WTC11 (cell line): ENCODE measurements around the gene GCC2. TPM values are rescaled to one million over a fixed set of nuclear protein-coding genes. Genes with fewer than 3 reads are reported as not detected.

Experiments used
- ATAC-seq: fragments of 200-7000 bp; cut with Tn5 transposase; 2 replicates; pipeline ENCODE4 v1.10.0; 2021; ENCODE audit warnings: mild to moderate bottlenecking, moderate library complexity
- CTCF ChIA-PET: fragments of 300-600 bp; sonication (Branson Sonifier 250); formaldehyde crosslinking; loops from one replicate; lab custom pipeline; 2021; ENCODE audit warnings: antibody characterized with exemption; lab: Charles Lee
- POLR2A ChIA-PET: fragments of 350-600 bp; sonication (Branson Sonifier 250); formaldehyde crosslinking; loops from one replicate; lab custom pipeline; 2021; ENCODE audit warnings: antibody characterized with exemption; lab: Charles Lee
- DNase-seq: peaks from one replicate; pipeline ENCODE4 v3.0.0; 2021; ENCODE audit warnings: low spot score
- H3K27ac Mint-ChIP-seq: 2 replicates; pipeline ENCODE4 v1.8.0; 2021; ENCODE audit warnings: mixed read lengths
- H3K27me3 Mint-ChIP-seq: 2 replicates; pipeline ENCODE4 v1.8.0; 2021; ENCODE audit warnings: low read depth, mild to moderate bottlenecking, moderate library complexity, mixed read lengths
- H3K36me3 Mint-ChIP-seq: 2 replicates; pipeline ENCODE4 v1.8.0; 2021; ENCODE audit warnings: mixed read lengths
- H3K4me1 Mint-ChIP-seq: 2 replicates; pipeline ENCODE4 v1.8.0; 2022; ENCODE audit warnings: mixed read lengths
- H3K4me3 Mint-ChIP-seq: 2 replicates; pipeline ENCODE4 v1.8.0; 2021; ENCODE audit warnings: mild to moderate bottlenecking, moderate library complexity, mixed read lengths
- H3K9me3 Mint-ChIP-seq: 2 replicates; pipeline ENCODE4 v1.8.0; 2021; ENCODE audit warnings: mixed read lengths
- EMX1 ChIP-seq: fragments of 250-450 bp; sonication (Bioruptor Pico); IDR thresholded peaks from 2 replicates; pipeline ENCODE4 v1.8.0; 2021; ENCODE audit warnings: mild to moderate bottlenecking
- NFATC4 ChIP-seq: fragments of 250-450 bp; sonication (Bioruptor Pico); IDR thresholded peaks from 2 replicates; pipeline ENCODE4 v1.9.0; 2021; ENCODE audit warnings: mild to moderate bottlenecking
- NR3C1 ChIP-seq: sonication (generic); formaldehyde crosslinking; conservative IDR thresholded peaks from 2 replicates; pipeline ENCODE4 v1.8.1; 2023; ENCODE audit warnings: low read depth, mild to moderate bottlenecking, missing genetic modification reagents
- PRRX2 ChIP-seq: fragments of 250-450 bp; sonication (Bioruptor Pico); IDR thresholded peaks from 2 replicates; pipeline ENCODE4 v1.8.0; 2021; ENCODE audit warnings: mild to moderate bottlenecking
- SMAD3 ChIP-seq: sonication (generic); formaldehyde crosslinking; IDR thresholded peaks from 2 replicates; pipeline ENCODE4 v1.8.0; 2022; ENCODE audit warnings: missing genetic modification reagents, mild to moderate bottlenecking, borderline replicate concordance
- total RNA-seq: library from RNA; stranded (reverse); gene quantifications from 3 replicates; pipeline ENCODE4 v1.2.3, GENCODE V29; 2021
- TF ChIP-seq, protein P1 (sequence below): fragments of 200-600 bp; IDR thresholded peaks from 2 replicates; pipeline ENCODE4 v1.8.0; 2022; ENCODE audit warnings: antibody characterized with exemption
- TF ChIP-seq, protein P2 (sequence below): sonication (generic); formaldehyde crosslinking; conservative IDR thresholded peaks from 2 replicates; pipeline ENCODE4 v1.8.1; 2022; ENCODE audit warnings: mild to moderate bottlenecking, missing genetic modification reagents
- TF ChIP-seq, protein P3 (sequence below): fragments of 250-450 bp; sonication (Bioruptor Pico); IDR thresholded peaks from 2 replicates; pipeline ENCODE4 v2.1.2; 2022; ENCODE audit warnings: mild to moderate bottlenecking, moderate library complexity
- TF ChIP-seq, protein P4 (sequence below): sonication (generic); formaldehyde crosslinking; IDR thresholded peaks from 2 replicates; pipeline ENCODE4 v1.8.0; 2022; ENCODE audit warnings: mild to moderate bottlenecking, missing genetic modification reagents
- TF ChIP-seq, protein P5 (sequence below): fragments of 250-450 bp; sonication (Bioruptor Pico); IDR thresholded peaks from 2 replicates; pipeline ENCODE4 v1.9.0; 2021; ENCODE audit warnings: mild to moderate bottlenecking, borderline replicate concordance
- TF ChIP-seq, protein P6 (sequence below): sonication (generic); formaldehyde crosslinking; IDR thresholded peaks from 2 replicates; pipeline ENCODE4 v1.8.0; 2023; ENCODE audit warnings: missing genetic modification reagents, mild to moderate bottlenecking, borderline replicate concordance
- TF ChIP-seq, protein P7 (sequence below): sonication (generic); formaldehyde crosslinking; IDR thresholded peaks from 2 replicates; pipeline ENCODE4 v1.8.1; 2022; ENCODE audit warnings: low read depth, mild to moderate bottlenecking, moderate library complexity, missing genetic modification reagents, borderline replicate concordance
- TF ChIP-seq, protein P8 (sequence below): fragments of 250-450 bp; sonication (Bioruptor Pico); IDR thresholded peaks from 2 replicates; pipeline ENCODE4 v1.9.0; 2021; ENCODE audit warnings: moderate library complexity, mild to moderate bottlenecking, inconsistent platforms, borderline replicate concordance

GCC2 gene
- total RNA-seq, 1 experiment from 2014 or later: 66.5 TPM

DNA sequence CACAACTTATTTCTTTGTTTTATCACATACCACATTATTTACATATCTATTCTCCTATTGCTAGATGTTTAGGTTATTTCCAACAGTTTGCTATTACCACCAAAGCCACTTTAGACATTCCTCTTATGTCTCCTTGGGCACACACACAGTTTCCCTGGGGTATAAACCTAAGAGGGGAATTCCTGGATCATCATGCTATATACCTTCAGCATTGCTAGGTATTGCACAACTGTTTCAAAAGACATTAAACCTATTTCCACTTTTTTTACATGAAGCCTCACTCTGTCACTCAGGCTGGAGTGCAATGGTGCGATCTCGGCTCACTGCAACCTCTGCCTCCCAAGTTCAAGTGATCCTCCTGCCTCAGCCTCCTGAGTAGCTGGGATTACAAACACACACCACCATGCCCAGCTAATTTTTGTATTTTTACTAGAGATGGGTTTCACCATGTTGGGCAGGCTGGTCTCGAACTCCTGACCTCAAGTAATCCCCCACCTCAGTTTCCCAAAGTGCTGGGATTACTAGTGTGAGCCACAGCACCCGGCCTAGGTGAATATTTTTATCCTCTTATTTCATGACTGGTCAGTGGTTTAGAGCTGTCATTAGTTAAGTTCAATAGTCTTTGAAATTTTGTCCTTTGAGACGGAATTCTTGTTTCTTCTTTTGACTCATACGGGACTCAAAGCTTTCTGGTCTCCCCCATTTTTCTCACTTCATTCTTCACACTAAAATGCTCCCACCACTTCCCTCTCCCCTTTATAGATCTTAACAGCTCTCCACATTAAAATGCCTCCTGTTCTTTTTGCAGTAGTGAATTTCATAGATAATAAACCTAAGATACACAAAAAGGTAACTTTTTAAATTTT is 40.9 kb upstream of the GCC2 start:
- CTCF ChIA-PET: no interaction called here
- TF ChIP-seq NR3C1 (no peak), SMAD3 (CRISPR knock-in tag) (no peak), NFATC4 (CRISPR knock-in tag) (no peak), EMX1 (CRISPR knock-in tag) (no peak)
- TF ChIP-seq, protein P1, sequence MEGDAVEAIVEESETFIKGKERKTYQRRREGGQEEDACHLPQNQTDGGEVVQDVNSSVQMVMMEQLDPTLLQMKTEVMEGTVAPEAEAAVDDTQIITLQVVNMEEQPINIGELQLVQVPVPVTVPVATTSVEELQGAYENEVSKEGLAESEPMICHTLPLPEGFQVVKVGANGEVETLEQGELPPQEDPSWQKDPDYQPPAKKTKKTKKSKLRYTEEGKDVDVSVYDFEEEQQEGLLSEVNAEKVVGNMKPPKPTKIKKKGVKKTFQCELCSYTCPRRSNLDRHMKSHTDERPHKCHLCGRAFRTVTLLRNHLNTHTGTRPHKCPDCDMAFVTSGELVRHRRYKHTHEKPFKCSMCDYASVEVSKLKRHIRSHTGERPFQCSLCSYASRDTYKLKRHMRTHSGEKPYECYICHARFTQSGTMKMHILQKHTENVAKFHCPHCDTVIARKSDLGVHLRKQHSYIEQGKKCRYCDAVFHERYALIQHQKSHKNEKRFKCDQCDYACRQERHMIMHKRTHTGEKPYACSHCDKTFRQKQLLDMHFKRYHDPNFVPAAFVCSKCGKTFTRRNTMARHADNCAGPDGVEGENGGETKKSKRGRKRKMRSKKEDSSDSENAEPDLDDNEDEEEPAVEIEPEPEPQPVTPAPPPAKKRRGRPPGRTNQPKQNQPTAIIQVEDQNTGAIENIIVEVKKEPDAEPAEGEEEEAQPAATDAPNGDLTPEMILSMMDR: no peak
- TF ChIP-seq, protein P2, sequence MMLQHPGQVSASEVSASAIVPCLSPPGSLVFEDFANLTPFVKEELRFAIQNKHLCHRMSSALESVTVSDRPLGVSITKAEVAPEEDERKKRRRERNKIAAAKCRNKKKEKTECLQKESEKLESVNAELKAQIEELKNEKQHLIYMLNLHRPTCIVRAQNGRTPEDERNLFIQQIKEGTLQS (CRISPR knock-in tag): no peak
- TF ChIP-seq, protein P3, sequence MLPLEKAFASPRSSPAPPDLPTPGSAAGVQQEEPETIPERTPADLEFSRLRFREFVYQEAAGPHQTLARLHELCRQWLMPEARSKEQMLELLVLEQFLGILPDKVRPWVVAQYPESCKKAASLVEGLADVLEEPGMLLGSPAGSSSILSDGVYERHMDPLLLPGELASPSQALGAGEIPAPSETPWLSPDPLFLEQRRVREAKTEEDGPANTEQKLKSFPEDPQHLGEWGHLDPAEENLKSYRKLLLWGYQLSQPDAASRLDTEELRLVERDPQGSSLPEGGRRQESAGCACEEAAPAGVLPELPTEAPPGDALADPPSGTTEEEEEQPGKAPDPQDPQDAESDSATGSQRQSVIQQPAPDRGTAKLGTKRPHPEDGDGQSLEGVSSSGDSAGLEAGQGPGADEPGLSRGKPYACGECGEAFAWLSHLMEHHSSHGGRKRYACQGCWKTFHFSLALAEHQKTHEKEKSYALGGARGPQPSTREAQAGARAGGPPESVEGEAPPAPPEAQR (CRISPR knock-in tag): no peak
- TF ChIP-seq, protein P4, sequence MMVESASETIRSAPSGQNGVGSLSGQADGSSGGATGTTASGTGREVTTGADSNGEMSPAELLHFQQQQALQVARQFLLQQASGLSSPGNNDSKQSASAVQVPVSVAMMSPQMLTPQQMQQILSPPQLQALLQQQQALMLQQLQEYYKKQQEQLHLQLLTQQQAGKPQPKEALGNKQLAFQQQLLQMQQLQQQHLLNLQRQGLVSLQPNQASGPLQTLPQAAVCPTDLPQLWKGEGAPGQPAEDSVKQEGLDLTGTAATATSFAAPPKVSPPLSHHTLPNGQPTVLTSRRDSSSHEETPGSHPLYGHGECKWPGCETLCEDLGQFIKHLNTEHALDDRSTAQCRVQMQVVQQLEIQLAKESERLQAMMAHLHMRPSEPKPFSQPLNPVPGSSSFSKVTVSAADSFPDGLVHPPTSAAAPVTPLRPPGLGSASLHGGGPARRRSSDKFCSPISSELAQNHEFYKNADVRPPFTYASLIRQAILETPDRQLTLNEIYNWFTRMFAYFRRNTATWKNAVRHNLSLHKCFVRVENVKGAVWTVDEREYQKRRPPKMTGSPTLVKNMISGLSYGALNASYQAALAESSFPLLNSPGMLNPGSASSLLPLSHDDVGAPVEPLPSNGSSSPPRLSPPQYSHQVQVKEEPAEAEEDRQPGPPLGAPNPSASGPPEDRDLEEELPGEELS (CRISPR knock-in tag): no peak
- no peaks in the 10 kb centered on the region; the same call in 1 of the 2 replicates for H3K27me3 Mint-ChIP-seq
- no peak for ATAC-seq
- peaks cover 23% of the 10 kb centered on the region for H3K4me1 Mint-ChIP-seq
- H3K9me3 Mint-ChIP-seq: peaks cover 52% of the 10 kb centered on the region
- no peak overlapping the region for H3K27ac Mint-ChIP-seq
- H3K4me3 Mint-ChIP-seq: no peak overlapping the region
- POLR2A ChIA-PET: no interaction called here
- DNase-seq: no peak
- peaks cover 29% of the 10 kb centered on the region for H3K36me3 Mint-ChIP-seq

DNA sequence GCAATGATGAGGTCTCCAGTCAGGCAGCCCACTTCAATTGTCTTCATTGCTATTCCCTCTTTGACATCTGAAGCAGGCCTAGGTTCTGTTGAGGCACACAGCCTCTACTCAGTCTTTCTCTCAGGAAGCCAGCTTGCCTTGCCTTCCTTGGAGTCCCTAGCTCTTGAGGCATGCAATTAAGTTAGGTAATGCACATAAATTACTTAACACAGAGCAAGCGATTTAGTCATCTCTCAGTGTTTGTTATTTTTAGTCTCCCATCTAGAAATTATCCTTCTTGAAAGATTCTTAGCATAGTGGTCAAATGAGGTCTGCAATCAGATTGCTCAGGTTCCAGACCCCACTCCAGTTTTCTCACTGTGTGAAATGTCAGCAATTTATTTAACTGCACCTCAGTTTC is 39.2 kb upstream of the GCC2 start:
- ChIA-PET POLR2A (no interaction called here), CTCF (no interaction called here)
- peaks cover 40% of the 10 kb centered on the region for H3K9me3 Mint-ChIP-seq
- DNase-seq (no peak), ATAC-seq (no peak)
- TF ChIP-seq, protein P5, sequence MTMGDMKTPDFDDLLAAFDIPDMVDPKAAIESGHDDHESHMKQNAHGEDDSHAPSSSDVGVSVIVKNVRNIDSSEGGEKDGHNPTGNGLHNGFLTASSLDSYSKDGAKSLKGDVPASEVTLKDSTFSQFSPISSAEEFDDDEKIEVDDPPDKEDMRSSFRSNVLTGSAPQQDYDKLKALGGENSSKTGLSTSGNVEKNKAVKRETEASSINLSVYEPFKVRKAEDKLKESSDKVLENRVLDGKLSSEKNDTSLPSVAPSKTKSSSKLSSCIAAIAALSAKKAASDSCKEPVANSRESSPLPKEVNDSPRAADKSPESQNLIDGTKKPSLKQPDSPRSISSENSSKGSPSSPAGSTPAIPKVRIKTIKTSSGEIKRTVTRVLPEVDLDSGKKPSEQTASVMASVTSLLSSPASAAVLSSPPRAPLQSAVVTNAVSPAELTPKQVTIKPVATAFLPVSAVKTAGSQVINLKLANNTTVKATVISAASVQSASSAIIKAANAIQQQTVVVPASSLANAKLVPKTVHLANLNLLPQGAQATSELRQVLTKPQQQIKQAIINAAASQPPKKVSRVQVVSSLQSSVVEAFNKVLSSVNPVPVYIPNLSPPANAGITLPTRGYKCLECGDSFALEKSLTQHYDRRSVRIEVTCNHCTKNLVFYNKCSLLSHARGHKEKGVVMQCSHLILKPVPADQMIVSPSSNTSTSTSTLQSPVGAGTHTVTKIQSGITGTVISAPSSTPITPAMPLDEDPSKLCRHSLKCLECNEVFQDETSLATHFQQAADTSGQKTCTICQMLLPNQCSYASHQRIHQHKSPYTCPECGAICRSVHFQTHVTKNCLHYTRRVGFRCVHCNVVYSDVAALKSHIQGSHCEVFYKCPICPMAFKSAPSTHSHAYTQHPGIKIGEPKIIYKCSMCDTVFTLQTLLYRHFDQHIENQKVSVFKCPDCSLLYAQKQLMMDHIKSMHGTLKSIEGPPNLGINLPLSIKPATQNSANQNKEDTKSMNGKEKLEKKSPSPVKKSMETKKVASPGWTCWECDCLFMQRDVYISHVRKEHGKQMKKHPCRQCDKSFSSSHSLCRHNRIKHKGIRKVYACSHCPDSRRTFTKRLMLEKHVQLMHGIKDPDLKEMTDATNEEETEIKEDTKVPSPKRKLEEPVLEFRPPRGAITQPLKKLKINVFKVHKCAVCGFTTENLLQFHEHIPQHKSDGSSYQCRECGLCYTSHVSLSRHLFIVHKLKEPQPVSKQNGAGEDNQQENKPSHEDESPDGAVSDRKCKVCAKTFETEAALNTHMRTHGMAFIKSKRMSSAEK (CRISPR knock-in tag): no peak
- TF ChIP-seq, protein P6, sequence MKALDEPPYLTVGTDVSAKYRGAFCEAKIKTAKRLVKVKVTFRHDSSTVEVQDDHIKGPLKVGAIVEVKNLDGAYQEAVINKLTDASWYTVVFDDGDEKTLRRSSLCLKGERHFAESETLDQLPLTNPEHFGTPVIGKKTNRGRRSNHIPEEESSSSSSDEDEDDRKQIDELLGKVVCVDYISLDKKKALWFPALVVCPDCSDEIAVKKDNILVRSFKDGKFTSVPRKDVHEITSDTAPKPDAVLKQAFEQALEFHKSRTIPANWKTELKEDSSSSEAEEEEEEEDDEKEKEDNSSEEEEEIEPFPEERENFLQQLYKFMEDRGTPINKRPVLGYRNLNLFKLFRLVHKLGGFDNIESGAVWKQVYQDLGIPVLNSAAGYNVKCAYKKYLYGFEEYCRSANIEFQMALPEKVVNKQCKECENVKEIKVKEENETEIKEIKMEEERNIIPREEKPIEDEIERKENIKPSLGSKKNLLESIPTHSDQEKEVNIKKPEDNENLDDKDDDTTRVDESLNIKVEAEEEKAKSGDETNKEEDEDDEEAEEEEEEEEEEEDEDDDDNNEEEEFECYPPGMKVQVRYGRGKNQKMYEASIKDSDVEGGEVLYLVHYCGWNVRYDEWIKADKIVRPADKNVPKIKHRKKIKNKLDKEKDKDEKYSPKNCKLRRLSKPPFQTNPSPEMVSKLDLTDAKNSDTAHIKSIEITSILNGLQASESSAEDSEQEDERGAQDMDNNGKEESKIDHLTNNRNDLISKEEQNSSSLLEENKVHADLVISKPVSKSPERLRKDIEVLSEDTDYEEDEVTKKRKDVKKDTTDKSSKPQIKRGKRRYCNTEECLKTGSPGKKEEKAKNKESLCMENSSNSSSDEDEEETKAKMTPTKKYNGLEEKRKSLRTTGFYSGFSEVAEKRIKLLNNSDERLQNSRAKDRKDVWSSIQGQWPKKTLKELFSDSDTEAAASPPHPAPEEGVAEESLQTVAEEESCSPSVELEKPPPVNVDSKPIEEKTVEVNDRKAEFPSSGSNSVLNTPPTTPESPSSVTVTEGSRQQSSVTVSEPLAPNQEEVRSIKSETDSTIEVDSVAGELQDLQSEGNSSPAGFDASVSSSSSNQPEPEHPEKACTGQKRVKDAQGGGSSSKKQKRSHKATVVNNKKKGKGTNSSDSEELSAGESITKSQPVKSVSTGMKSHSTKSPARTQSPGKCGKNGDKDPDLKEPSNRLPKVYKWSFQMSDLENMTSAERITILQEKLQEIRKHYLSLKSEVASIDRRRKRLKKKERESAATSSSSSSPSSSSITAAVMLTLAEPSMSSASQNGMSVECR (CRISPR knock-in tag): no peak
- TF ChIP-seq PRRX2: no peak
- TF ChIP-seq, protein P7, sequence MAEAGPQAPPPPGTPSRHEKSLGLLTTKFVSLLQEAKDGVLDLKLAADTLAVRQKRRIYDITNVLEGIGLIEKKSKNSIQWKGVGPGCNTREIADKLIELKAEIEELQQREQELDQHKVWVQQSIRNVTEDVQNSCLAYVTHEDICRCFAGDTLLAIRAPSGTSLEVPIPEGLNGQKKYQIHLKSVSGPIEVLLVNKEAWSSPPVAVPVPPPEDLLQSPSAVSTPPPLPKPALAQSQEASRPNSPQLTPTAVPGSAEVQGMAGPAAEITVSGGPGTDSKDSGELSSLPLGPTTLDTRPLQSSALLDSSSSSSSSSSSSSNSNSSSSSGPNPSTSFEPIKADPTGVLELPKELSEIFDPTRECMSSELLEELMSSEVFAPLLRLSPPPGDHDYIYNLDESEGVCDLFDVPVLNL (CRISPR knock-in tag): no peak
- TF ChIP-seq, protein P8, sequence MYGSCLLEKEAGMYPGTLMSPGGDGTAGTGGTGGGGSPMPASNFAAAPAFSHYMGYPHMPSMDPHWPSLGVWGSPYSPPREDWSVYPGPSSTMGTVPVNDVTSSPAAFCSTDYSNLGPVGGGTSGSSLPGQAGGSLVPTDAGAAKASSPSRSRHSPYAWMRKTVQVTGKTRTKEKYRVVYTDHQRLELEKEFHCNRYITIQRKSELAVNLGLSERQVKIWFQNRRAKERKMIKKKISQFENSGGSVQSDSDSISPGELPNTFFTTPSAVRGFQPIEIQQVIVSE (CRISPR knock-in tag): no peak
- H3K27me3 Mint-ChIP-seq: no peaks in the 10 kb centered on the region; the same call in 1 of the 2 replicates
- H3K4me1 Mint-ChIP-seq: peaks cover 8% of the 10 kb centered on the region
- H3K27ac Mint-ChIP-seq: no peak overlapping the region
- peaks cover 17% of the 10 kb centered on the region for H3K36me3 Mint-ChIP-seq
- H3K4me3 Mint-ChIP-seq: no peak overlapping the region
